Measurements from ENCODE around the gene COL4A4.

COL4A4 gene

GRCh38 chr2:227153758-227154486, 10.1 kb downstream of the COL4A4 start:
- no peak overlapping the region for H3K27ac Mint-ChIP-seq (ENCODE audit: low read depth)
- H3K4me1 Mint-ChIP-seq = no peaks in the 10 kb centered on the region
- no peak overlapping the region for H3K4me3 Mint-ChIP-seq
- H3K9me3 Mint-ChIP-seq = no peaks in the 10 kb centered on the region
- DNase-seq (ENCODE audit: low spot score in 2 of 2) (no peak), ATAC-seq (replicated peaks; ENCODE audit: extremely low read depth, poor library complexity, severe bottlenecking) (no peak)
- H3K27me3 Mint-ChIP-seq = peaks cover 53% of the 10 kb centered on the region
- peaks cover 2% of the 10 kb centered on the region for H3K36me3 Mint-ChIP-seq (ENCODE audit: insufficient read depth)

DNA sequence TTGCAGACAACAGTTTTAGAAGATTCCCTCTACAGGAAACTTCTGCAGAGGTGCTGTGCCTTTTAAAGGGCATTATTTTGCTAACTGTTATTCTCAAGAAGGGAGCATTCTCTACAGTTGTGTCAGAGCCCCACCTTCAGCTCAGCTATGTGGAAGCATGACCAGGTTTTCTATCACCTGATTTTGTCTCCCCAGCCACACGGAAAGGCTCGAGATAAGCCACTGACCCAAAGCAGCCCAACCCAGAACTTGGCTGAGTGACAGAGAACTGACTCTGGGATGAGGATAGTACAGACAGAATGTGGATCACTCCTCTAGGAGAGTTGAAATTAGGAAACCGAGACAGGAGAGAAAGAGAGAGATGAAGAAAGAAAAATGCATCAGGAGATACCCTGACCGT, 10.7 kb downstream of the COL4A4 start:
- peaks cover 2% of the 10 kb centered on the region for H3K36me3 Mint-ChIP-seq (ENCODE audit: insufficient read depth)
- no peak for DNase-seq (ENCODE audit: low spot score in 2 of 2)
- no peak overlapping the region for H3K27ac Mint-ChIP-seq (ENCODE audit: low read depth)
- H3K4me1 Mint-ChIP-seq = no peaks in the 10 kb centered on the region
- no peak overlapping the region for H3K4me3 Mint-ChIP-seq
- H3K9me3 Mint-ChIP-seq = no peaks in the 10 kb centered on the region
- peaks cover 50% of the 10 kb centered on the region for H3K27me3 Mint-ChIP-seq
- no peak for ATAC-seq (replicated peaks; ENCODE audit: extremely low read depth, poor library complexity, severe bottlenecking)

GRCh38 chr2:227152093-227152766, 11.8 kb downstream of the COL4A4 start:
- ATAC-seq (replicated peaks; ENCODE audit: extremely low read depth, poor library complexity, severe bottlenecking) (no peak), DNase-seq (ENCODE audit: low spot score in 2 of 2) (no peak)
- Mint-ChIP-seq H3K4me3 (no peak overlapping the region), H3K9me3 (no peaks in the 10 kb centered on the region), H3K27ac (ENCODE audit: low read depth) (no peak overlapping the region), H3K4me1 (no peaks in the 10 kb centered on the region), H3K36me3 (ENCODE audit: insufficient read depth) (peaks cover 2% of the 10 kb centered on the region), H3K27me3 (peaks cover 49% of the 10 kb centered on the region)

- H3K36me3 Mint-ChIP-seq (ENCODE audit: insufficient read depth) = peaks cover 2% of the 10 kb centered on the region
- no peak overlapping the region for H3K4me3 Mint-ChIP-seq
- H3K27me3 Mint-ChIP-seq = peaks cover 41% of the 10 kb centered on the region
- no peaks in the 10 kb centered on the region for H3K9me3 Mint-ChIP-seq
- no peak for ATAC-seq (replicated peaks; ENCODE audit: extremely low read depth, poor library complexity, severe bottlenecking)
- no peak for DNase-seq (ENCODE audit: low spot score in 2 of 2)
- no peak overlapping the region for H3K27ac Mint-ChIP-seq (ENCODE audit: low read depth)
- H3K4me1 Mint-ChIP-seq = no peaks in the 10 kb centered on the region
These were observed 13.6 kb downstream of the COL4A4 start for GRCh38 chr2:227150222-227150936.

DNA sequence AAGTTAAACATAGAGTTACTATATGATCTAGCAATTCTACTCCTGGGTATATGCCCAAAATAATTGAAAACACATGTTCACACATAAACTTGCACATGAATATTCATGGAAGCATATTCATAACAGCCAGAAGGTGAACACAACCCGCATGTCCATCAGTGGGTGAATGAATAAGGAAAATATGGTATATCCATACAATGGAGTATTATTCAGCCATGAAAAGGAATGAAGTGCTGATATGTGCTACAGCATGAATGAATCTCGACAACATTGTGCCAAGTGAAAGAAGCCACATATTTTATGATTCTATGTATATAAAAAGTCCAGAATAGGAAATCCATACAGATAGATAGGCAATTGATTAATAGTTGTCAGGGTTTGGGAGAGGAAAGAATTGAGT, 15.9 kb downstream of the COL4A4 start:
- Mint-ChIP-seq H3K27ac (ENCODE audit: low read depth) (no peak overlapping the region), H3K4me3 (no peak overlapping the region), H3K9me3 (no peaks in the 10 kb centered on the region), H3K27me3 (peaks cover 19% of the 10 kb centered on the region), H3K4me1 (no peaks in the 10 kb centered on the region), H3K36me3 (ENCODE audit: insufficient read depth) (no peaks in the 10 kb centered on the region)
- ATAC-seq (replicated peaks; ENCODE audit: extremely low read depth, poor library complexity, severe bottlenecking) (no peak), DNase-seq (ENCODE audit: low spot score in 2 of 2) (no peak)

DNA sequence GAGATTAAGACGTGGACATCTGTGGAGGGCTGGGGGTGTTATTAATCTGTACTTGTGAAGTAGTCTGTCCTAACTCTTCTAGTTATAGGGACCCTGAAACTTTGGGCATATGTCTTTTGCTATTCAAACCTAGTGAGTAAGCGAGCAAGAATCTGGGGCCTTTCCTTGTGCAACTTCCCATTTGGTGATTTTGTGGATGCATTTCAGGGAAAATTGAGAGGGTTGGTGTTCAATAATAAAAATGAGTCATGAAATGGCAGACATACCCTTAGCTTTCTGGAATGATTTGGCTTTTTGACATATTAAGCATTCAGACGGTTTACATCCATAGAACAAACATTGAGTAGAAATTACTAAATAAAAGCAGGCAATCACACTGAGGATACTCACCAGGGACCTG, 17.0 kb downstream of the COL4A4 start:
- Mint-ChIP-seq H3K27me3 (peaks cover 10% of the 10 kb centered on the region), H3K9me3 (no peaks in the 10 kb centered on the region), H3K4me1 (no peaks in the 10 kb centered on the region), H3K36me3 (ENCODE audit: insufficient read depth) (no peaks in the 10 kb centered on the region), H3K4me3 (no peak overlapping the region), H3K27ac (ENCODE audit: low read depth) (no peak overlapping the region)
- no peak for DNase-seq (ENCODE audit: low spot score in 2 of 2)
- ATAC-seq (replicated peaks; ENCODE audit: extremely low read depth, poor library complexity, severe bottlenecking) = no peak

DNA sequence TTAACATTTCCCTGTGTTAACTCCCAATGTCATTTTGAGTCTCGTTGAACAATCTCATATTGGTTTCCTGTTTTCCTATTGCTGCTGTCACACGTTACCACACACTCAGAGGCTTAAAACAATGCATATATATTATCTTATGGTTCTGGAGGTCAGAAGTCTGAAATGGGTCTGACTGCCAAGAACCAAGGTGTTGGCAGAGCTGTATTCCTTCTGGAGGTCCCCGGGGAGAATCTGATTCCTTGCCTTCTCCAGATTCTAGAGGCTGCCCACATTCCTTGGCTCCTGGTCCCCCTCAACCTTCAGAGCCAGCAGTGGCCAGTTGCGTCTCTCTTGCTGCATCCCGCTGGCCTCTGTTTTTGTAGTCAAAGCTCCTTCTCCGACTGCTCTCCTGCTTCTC, 17.5 kb downstream of the COL4A4 start:
- no peaks in the 10 kb centered on the region for H3K4me1 Mint-ChIP-seq
- no peak for DNase-seq (ENCODE audit: low spot score in 2 of 2)
- no peaks in the 10 kb centered on the region for H3K36me3 Mint-ChIP-seq (ENCODE audit: insufficient read depth)
- no peak overlapping the region for H3K27ac Mint-ChIP-seq (ENCODE audit: low read depth)
- peaks cover 10% of the 10 kb centered on the region for H3K27me3 Mint-ChIP-seq
- no peaks in the 10 kb centered on the region for H3K9me3 Mint-ChIP-seq
- H3K4me3 Mint-ChIP-seq = no peak overlapping the region
- no peak for ATAC-seq (replicated peaks; ENCODE audit: extremely low read depth, poor library complexity, severe bottlenecking)

- Mint-ChIP-seq H3K27me3 (peaks cover 10% of the 10 kb centered on the region), H3K9me3 (no peaks in the 10 kb centered on the region), H3K27ac (ENCODE audit: low read depth) (no peak overlapping the region), H3K4me1 (no peaks in the 10 kb centered on the region), H3K36me3 (ENCODE audit: insufficient read depth) (no peaks in the 10 kb centered on the region), H3K4me3 (no peak overlapping the region)
- DNase-seq (ENCODE audit: low spot score in 2 of 2) (no peak), ATAC-seq (replicated peaks; ENCODE audit: extremely low read depth, poor library complexity, severe bottlenecking) (no peak)
These were observed 20.1 kb downstream of the COL4A4 start for GRCh38 chr2:227143895-227144294.

- Mint-ChIP-seq H3K27ac (ENCODE audit: low read depth) (no peak overlapping the region), H3K4me1 (no peaks in the 10 kb centered on the region), H3K27me3 (peaks cover 10% of the 10 kb centered on the region), H3K36me3 (ENCODE audit: insufficient read depth) (no peaks in the 10 kb centered on the region), H3K4me3 (no peak overlapping the region), H3K9me3 (no peaks in the 10 kb centered on the region)
- ATAC-seq (replicated peaks; ENCODE audit: extremely low read depth, poor library complexity, severe bottlenecking) = no peak
- DNase-seq (ENCODE audit: low spot score in 2 of 2) = no peak
These were observed 22.7 kb downstream of the COL4A4 start for GRCh38 chr2:227141301-227141700.

DNA sequence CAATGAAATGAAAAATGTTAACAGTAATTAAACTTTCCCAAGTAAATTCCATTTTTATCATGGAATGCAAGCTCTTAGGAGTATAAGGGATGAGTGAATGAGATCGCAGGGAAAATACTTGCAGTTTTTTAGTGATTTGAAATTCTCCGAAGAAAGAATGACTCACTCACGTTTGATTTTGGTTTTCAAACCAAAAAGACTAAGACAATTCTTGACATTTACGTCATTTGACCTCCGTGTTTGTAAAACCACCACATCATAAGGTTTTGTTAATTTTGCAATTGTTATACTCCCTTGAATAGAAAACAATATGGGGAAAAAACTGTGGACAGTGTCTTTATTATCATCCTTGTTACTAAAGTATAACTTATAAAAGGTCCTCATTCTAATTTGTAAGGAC, 29.4 kb downstream of the COL4A4 start:
- H3K4me3 Mint-ChIP-seq = no peak overlapping the region
- peaks cover 41% of the 10 kb centered on the region for H3K27me3 Mint-ChIP-seq
- H3K36me3 Mint-ChIP-seq (ENCODE audit: insufficient read depth) = no peaks in the 10 kb centered on the region
- ATAC-seq (replicated peaks; ENCODE audit: extremely low read depth, poor library complexity, severe bottlenecking) (no peak), DNase-seq (ENCODE audit: low spot score in 2 of 2) (no peak)
- H3K27ac Mint-ChIP-seq (ENCODE audit: low read depth) = no peak overlapping the region
- no peaks in the 10 kb centered on the region for H3K4me1 Mint-ChIP-seq
- no peaks in the 10 kb centered on the region for H3K9me3 Mint-ChIP-seq

DNA sequence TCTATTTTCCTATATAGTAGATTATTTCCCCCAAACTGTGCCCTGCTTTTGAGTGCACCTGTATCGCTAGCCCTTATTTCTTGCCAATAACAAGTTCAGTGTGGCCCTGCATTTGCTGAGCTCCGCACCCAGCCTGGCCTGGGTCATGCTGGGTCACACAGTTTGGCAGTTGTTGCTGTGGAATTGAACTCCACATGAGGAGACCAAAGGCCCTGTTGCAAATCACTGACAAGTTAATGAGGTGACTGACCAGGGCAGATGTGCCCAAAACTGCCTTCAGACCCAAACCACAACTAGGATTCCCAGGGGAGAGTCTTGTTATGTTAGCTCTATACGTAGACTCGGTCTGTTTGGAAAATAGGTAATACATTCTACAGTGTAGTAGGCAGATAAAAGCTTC, 31.0 kb downstream of the COL4A4 start:
- Mint-ChIP-seq H3K36me3 (ENCODE audit: insufficient read depth) (no peaks in the 10 kb centered on the region), H3K4me3 (no peak overlapping the region), H3K9me3 (no peaks in the 10 kb centered on the region), H3K4me1 (no peaks in the 10 kb centered on the region), H3K27me3 (peaks cover 55% of the 10 kb centered on the region), H3K27ac (ENCODE audit: low read depth) (no peak overlapping the region)
- ATAC-seq (replicated peaks; ENCODE audit: extremely low read depth, poor library complexity, severe bottlenecking) (no peak), DNase-seq (ENCODE audit: low spot score in 2 of 2) (no peak)

- Mint-ChIP-seq H3K9me3 (no peaks in the 10 kb centered on the region), H3K36me3 (ENCODE audit: insufficient read depth) (no peaks in the 10 kb centered on the region), H3K4me1 (no peaks in the 10 kb centered on the region)
These were observed 33.4 kb downstream of the COL4A4 start for GRCh38 chr2:227130636-227131035.

DNA sequence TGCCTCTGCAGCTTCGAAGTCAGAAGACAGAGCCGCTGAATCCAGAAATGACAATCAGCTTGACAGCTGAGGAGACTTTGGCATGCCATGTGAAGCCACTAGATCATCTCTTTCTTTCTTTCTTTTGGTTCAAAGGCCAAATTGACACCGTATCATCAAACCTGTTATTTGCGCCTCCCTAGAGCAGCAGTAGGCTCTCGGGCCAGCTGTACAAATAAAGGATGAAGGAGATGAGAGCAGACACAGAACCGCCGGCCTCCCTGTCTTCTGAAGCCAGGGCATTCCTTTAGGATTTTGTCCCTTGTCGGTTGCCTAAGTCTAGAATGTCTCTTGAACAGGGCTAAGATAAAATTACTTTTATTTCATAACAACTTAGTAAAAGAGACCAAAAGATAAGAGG, 36.8 kb downstream of the COL4A4 start:
- DNase-seq (ENCODE audit: low spot score in 2 of 2) (no peak), ATAC-seq (replicated peaks; ENCODE audit: extremely low read depth, poor library complexity, severe bottlenecking) (no peak)
- H3K4me1 Mint-ChIP-seq = peaks cover 4% of the 10 kb centered on the region
- peaks cover 63% of the 10 kb centered on the region for H3K27me3 Mint-ChIP-seq
- no peak overlapping the region for H3K4me3 Mint-ChIP-seq
- no peak overlapping the region for H3K27ac Mint-ChIP-seq (ENCODE audit: low read depth)
- H3K9me3 Mint-ChIP-seq = no peaks in the 10 kb centered on the region
- no peaks in the 10 kb centered on the region for H3K36me3 Mint-ChIP-seq (ENCODE audit: insufficient read depth)

More at GRCh38 chr2:227130636-227131035, 33.4 kb downstream of the COL4A4 start:
- Mint-ChIP-seq H3K4me3 (no peak overlapping the region), H3K27ac (ENCODE audit: low read depth) (no peak overlapping the region), H3K27me3 (peaks cover 50% of the 10 kb centered on the region)
- DNase-seq (ENCODE audit: low spot score in 2 of 2) = no peak
- ATAC-seq (replicated peaks; ENCODE audit: extremely low read depth, poor library complexity, severe bottlenecking) = no peak
